GM23338 (cell line): ENCODE results near the gene RAG1. TPM values are rescaled to one million over a fixed set of nuclear protein-coding genes. Genes with fewer than 3 reads are reported as not detected.

Experiments used
- ATAC-seq: fragments of 200-7000 bp; cut with Tn5 transposase; 3 replicates; pipeline ENCODE4 v1.9.1; 2020
- DNase-seq: peaks from one replicate; pipeline ENCODE4 v3.0.0-alpha.2; 2015; ENCODE audit warnings: low spot score
- H2AFZ ChIP-seq: fragments of 200-600 bp; sonication (generic); 2 replicates; pipeline ENCODE4 v1.8.0; 2016; ENCODE audit warnings: antibody characterized with exemption, mild to moderate bottlenecking, moderate library complexity
- H3F3A ChIP-seq: fragments of 200-600 bp; sonication (generic); replicated peaks from 2 replicates; pipeline ENCODE4 v1.8.0; 2017; ENCODE audit warnings: antibody characterized with exemption, mixed run types, low read depth
- H3K27ac ChIP-seq: fragments of 200-600 bp; sonication (generic); 2 replicates; pipeline ENCODE4 v1.6.1; 2016; ENCODE audit warnings: low read depth
- H3K27me3 ChIP-seq: fragments of 200-600 bp; sonication (generic); 2 replicates; pipeline ENCODE4 v1.8.0; 2016; ENCODE audit warnings: mild to moderate bottlenecking, mixed run types, moderate library complexity; ENCODE audit not compliant: insufficient read depth
- H3K36me3 ChIP-seq: fragments of 200-600 bp; sonication (generic); 2 replicates; pipeline ENCODE4 v1.8.0; 2016; ENCODE audit warnings: mild to moderate bottlenecking; ENCODE audit not compliant: insufficient read depth
- H3K4me1 ChIP-seq: fragments of 200-600 bp; sonication (generic); 2 replicates; pipeline ENCODE4 v1.8.0; 2016; ENCODE audit warnings: mild to moderate bottlenecking, moderate library complexity; ENCODE audit not compliant: insufficient read depth
- H3K4me2 ChIP-seq: fragments of 200-600 bp; sonication (generic); 2 replicates; pipeline ENCODE4 v1.7.1; 2017; ENCODE audit warnings: mixed run types
- H3K4me3 ChIP-seq: fragments of 200-600 bp; sonication (generic); 2 replicates; pipeline ENCODE4 v1.6.1; 2016; ENCODE audit warnings: mixed run types
- H3K79me2 ChIP-seq: fragments of 200-600 bp; sonication (generic); replicated peaks from 2 replicates; pipeline ENCODE4 v1.8.0; 2017; ENCODE audit warnings: mild to moderate bottlenecking; ENCODE audit not compliant: insufficient read depth
- H3K9me2 ChIP-seq: fragments of 200-600 bp; sonication (generic); 2 replicates; pipeline ENCODE4 v1.8.0; 2017; ENCODE audit not compliant: insufficient read depth
- H4K20me1 ChIP-seq: fragments of 200-600 bp; sonication (generic); replicated peaks from 2 replicates; pipeline ENCODE4 v1.8.0; 2017; ENCODE audit warnings: mild to moderate bottlenecking; ENCODE audit not compliant: insufficient read depth
- H3K27ac Mint-ChIP-seq: 2 replicates; pipeline ENCODE4 v1.8.0; 2020; ENCODE audit warnings: inconsistent platforms, mild to moderate bottlenecking, moderate library complexity, mixed read lengths
- H3K27me3 Mint-ChIP-seq: 3 replicates; pipeline ENCODE4 v1.8.0; 2022; ENCODE audit warnings: low read depth, mild to moderate bottlenecking, moderate library complexity, mixed read lengths, inconsistent platforms; ENCODE audit not compliant: insufficient read depth, poor library complexity
- H3K36me3 Mint-ChIP-seq: 3 replicates; pipeline ENCODE4 v1.8.0; 2021; ENCODE audit warnings: low read depth, mild to moderate bottlenecking, inconsistent platforms, moderate library complexity, mixed read lengths
- H3K4me1 Mint-ChIP-seq: 3 replicates; pipeline ENCODE4 v1.8.0; 2020; ENCODE audit warnings: mild to moderate bottlenecking, inconsistent platforms, mixed read lengths
- H3K4me3 Mint-ChIP-seq: 3 replicates; pipeline ENCODE4 v1.8.0; 2021; ENCODE audit warnings: moderate library complexity, mild to moderate bottlenecking, inconsistent platforms, mixed read lengths
- H3K9me3 Mint-ChIP-seq: 3 replicates; pipeline ENCODE4 v1.8.0; 2020; ENCODE audit warnings: moderate library complexity, mild to moderate bottlenecking, inconsistent platforms, mixed read lengths
- CREB1 ChIP-seq: fragments of 250-450 bp; sonication (Bioruptor Pico); IDR thresholded peaks from 2 replicates; pipeline ENCODE4 v1.5.0; 2020; ENCODE audit warnings: low read depth, mild to moderate bottlenecking, moderate library complexity
- EZH2 ChIP-seq: fragments of 200-600 bp; sonication (generic); IDR thresholded peaks from one replicate; pipeline ENCODE4 v1.8.0; 2017; ENCODE audit warnings: antibody characterized with exemption, mild to moderate bottlenecking, low read depth; ENCODE audit not compliant: unreplicated experiment
- EZH2phosphoT487 ChIP-seq: fragments of 200-600 bp; sonication (generic); IDR thresholded peaks from one replicate; pipeline ENCODE4 v1.8.1; 2018; ENCODE audit warnings: antibody characterized with exemption; ENCODE audit not compliant: unreplicated experiment
- JUNB ChIP-seq: IDR thresholded peaks from one replicate; pipeline ENCODE4 v1.6.1; 2016; ENCODE audit warnings: antibody characterized with exemption; ENCODE audit not compliant: unreplicated experiment
- NANOG ChIP-seq: IDR thresholded peaks from 2 replicates; pipeline ENCODE4 v1.6.1; 2016; ENCODE audit warnings: antibody characterized with exemption, borderline replicate concordance
- POLR2AphosphoS5 ChIP-seq: IDR thresholded peaks from 2 replicates; pipeline ENCODE4 v1.6.1; 2016; ENCODE audit warnings: antibody characterized with exemption, low read depth
- STAT1 ChIP-seq: IDR thresholded peaks from one replicate; pipeline ENCODE4 v1.6.1; 2016; ENCODE audit warnings: antibody characterized with exemption; ENCODE audit not compliant: unreplicated experiment
- ZNF114 ChIP-seq: fragments of 250-450 bp; sonication (Bioruptor Pico); IDR thresholded peaks from 2 replicates; pipeline ENCODE4 v1.5.0; 2020; ENCODE audit warnings: mild to moderate bottlenecking, moderate library complexity
- ZNF331 ChIP-seq: fragments of 250-450 bp; sonication (Bioruptor Pico); IDR thresholded peaks from 2 replicates; pipeline ENCODE4 v1.5.0; 2020; ENCODE audit warnings: low read depth, mild to moderate bottlenecking, moderate library complexity
- long read RNA-seq: library from polyadenylated mRNA; unstranded; transcript quantifications from one replicate; pipeline ENCODE4 v2.0.0, GENCODE V29; 2020; ENCODE audit not compliant: unreplicated experiment
- polyA plus RNA-seq: library from polyadenylated mRNA; unstranded; fragments of >200 nt; fragmentation: Nextera tagmentation; extraction: Ambion mirVana; gene quantifications from 2 replicates; pipeline ENCODE4 v1.2.1, GENCODE V29; 2016
- total RNA-seq: library from RNA; depleted of rRNA; stranded (reverse); fragments of >200 nt; shearing (Covaris generic); gene quantifications from 2 replicates; pipeline ENCODE4 v1.2.3, GENCODE V29; 2014; rRNA removed
- TF ChIP-seq, protein P1 (sequence below): IDR thresholded peaks from one replicate; pipeline ENCODE4 v1.6.1; 2018; ENCODE audit warnings: antibody characterized with exemption; ENCODE audit not compliant: unreplicated experiment
- TF ChIP-seq, protein P2 (sequence below), 2 experiments: fragments of 200-600 bp in 1 of 2; sonication (generic) in 1 of 2; conservative IDR thresholded peaks; 2 replicates each; pipeline versions ENCODE4 v1.5.1 to v1.6.1; 2016 to 2017; ENCODE audit warnings: antibody characterized with exemption in 2 of 2, low read depth in 2 of 2, mild to moderate bottlenecking in 2 of 2, moderate library complexity in 1 of 2
- TF ChIP-seq, protein P3 (sequence below): fragments of 250-450 bp; sonication (Bioruptor Pico); IDR thresholded peaks from 2 replicates; pipeline ENCODE4 v1.5.0; 2020; ENCODE audit warnings: mild to moderate bottlenecking, moderate library complexity
- TF ChIP-seq, protein P4 (sequence below): IDR thresholded peaks from 2 replicates; pipeline ENCODE4 v1.6.1; 2016; ENCODE audit warnings: antibody characterized with exemption

RAG1 gene
- total RNA-seq = 1.1 and 1.4 TPM in 2 replicates
- polyA plus RNA-seq = 0.26 and 0.89 TPM in 2 replicates
- long read RNA-seq = 0 reads

DNA sequence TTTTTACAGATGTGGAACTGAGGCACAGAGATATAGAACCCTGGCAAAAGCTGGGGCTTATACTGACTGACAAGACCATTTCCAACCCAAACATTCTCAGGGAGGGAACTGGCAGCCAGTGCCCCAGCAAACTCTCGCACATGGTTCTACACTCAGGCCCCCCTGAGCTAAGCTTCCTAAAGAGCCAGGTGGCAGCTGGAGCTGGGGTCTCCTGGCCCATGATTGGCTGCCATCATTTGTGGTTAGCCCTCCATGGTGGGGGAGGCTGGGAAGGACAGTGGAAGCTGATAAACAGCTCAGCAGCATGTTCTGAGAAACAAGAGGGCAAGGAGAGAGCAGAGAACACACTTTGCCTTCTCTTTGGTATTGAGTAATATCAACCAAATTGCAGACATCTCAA is at the start of gene RAG1:
RAG1 (plus strand) TSS at position 314 of the 400 bp plus-strand sequence. CDS start 5,298 bp downstream, outside the sequence.
- no peak within 1 kb of the TSS for H3K4me3 ChIP-seq
- no peak within 1 kb of the TSS for H3K4me3 Mint-ChIP-seq
- H3F3A ChIP-seq = no peaks in the 10 kb centered on the region
- H3K27me3 Mint-ChIP-seq = no peaks in the 10 kb centered on the region
- TF ChIP-seq JUNB (no peak), NANOG (no peak), EZH2phosphoT487 (no peak), CREB1 (CRISPR knock-in tag) (no peak), STAT1 (no peak), POLR2AphosphoS5 (no peak), EZH2 (no peak), ZNF331 (CRISPR knock-in tag) (no peak), ZNF114 (CRISPR knock-in tag) (no peak)
- TF ChIP-seq, protein P1, sequence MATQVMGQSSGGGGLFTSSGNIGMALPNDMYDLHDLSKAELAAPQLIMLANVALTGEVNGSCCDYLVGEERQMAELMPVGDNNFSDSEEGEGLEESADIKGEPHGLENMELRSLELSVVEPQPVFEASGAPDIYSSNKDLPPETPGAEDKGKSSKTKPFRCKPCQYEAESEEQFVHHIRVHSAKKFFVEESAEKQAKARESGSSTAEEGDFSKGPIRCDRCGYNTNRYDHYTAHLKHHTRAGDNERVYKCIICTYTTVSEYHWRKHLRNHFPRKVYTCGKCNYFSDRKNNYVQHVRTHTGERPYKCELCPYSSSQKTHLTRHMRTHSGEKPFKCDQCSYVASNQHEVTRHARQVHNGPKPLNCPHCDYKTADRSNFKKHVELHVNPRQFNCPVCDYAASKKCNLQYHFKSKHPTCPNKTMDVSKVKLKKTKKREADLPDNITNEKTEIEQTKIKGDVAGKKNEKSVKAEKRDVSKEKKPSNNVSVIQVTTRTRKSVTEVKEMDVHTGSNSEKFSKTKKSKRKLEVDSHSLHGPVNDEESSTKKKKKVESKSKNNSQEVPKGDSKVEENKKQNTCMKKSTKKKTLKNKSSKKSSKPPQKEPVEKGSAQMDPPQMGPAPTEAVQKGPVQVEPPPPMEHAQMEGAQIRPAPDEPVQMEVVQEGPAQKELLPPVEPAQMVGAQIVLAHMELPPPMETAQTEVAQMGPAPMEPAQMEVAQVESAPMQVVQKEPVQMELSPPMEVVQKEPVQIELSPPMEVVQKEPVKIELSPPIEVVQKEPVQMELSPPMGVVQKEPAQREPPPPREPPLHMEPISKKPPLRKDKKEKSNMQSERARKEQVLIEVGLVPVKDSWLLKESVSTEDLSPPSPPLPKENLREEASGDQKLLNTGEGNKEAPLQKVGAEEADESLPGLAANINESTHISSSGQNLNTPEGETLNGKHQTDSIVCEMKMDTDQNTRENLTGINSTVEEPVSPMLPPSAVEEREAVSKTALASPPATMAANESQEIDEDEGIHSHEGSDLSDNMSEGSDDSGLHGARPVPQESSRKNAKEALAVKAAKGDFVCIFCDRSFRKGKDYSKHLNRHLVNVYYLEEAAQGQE = no peak
- TF ChIP-seq, protein P2, sequence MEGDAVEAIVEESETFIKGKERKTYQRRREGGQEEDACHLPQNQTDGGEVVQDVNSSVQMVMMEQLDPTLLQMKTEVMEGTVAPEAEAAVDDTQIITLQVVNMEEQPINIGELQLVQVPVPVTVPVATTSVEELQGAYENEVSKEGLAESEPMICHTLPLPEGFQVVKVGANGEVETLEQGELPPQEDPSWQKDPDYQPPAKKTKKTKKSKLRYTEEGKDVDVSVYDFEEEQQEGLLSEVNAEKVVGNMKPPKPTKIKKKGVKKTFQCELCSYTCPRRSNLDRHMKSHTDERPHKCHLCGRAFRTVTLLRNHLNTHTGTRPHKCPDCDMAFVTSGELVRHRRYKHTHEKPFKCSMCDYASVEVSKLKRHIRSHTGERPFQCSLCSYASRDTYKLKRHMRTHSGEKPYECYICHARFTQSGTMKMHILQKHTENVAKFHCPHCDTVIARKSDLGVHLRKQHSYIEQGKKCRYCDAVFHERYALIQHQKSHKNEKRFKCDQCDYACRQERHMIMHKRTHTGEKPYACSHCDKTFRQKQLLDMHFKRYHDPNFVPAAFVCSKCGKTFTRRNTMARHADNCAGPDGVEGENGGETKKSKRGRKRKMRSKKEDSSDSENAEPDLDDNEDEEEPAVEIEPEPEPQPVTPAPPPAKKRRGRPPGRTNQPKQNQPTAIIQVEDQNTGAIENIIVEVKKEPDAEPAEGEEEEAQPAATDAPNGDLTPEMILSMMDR (conservative IDR thresholded peaks at IDR 0.05; ENCODE audit: low read depth in 2 of 2) = no peak
- TF ChIP-seq, protein P3, sequence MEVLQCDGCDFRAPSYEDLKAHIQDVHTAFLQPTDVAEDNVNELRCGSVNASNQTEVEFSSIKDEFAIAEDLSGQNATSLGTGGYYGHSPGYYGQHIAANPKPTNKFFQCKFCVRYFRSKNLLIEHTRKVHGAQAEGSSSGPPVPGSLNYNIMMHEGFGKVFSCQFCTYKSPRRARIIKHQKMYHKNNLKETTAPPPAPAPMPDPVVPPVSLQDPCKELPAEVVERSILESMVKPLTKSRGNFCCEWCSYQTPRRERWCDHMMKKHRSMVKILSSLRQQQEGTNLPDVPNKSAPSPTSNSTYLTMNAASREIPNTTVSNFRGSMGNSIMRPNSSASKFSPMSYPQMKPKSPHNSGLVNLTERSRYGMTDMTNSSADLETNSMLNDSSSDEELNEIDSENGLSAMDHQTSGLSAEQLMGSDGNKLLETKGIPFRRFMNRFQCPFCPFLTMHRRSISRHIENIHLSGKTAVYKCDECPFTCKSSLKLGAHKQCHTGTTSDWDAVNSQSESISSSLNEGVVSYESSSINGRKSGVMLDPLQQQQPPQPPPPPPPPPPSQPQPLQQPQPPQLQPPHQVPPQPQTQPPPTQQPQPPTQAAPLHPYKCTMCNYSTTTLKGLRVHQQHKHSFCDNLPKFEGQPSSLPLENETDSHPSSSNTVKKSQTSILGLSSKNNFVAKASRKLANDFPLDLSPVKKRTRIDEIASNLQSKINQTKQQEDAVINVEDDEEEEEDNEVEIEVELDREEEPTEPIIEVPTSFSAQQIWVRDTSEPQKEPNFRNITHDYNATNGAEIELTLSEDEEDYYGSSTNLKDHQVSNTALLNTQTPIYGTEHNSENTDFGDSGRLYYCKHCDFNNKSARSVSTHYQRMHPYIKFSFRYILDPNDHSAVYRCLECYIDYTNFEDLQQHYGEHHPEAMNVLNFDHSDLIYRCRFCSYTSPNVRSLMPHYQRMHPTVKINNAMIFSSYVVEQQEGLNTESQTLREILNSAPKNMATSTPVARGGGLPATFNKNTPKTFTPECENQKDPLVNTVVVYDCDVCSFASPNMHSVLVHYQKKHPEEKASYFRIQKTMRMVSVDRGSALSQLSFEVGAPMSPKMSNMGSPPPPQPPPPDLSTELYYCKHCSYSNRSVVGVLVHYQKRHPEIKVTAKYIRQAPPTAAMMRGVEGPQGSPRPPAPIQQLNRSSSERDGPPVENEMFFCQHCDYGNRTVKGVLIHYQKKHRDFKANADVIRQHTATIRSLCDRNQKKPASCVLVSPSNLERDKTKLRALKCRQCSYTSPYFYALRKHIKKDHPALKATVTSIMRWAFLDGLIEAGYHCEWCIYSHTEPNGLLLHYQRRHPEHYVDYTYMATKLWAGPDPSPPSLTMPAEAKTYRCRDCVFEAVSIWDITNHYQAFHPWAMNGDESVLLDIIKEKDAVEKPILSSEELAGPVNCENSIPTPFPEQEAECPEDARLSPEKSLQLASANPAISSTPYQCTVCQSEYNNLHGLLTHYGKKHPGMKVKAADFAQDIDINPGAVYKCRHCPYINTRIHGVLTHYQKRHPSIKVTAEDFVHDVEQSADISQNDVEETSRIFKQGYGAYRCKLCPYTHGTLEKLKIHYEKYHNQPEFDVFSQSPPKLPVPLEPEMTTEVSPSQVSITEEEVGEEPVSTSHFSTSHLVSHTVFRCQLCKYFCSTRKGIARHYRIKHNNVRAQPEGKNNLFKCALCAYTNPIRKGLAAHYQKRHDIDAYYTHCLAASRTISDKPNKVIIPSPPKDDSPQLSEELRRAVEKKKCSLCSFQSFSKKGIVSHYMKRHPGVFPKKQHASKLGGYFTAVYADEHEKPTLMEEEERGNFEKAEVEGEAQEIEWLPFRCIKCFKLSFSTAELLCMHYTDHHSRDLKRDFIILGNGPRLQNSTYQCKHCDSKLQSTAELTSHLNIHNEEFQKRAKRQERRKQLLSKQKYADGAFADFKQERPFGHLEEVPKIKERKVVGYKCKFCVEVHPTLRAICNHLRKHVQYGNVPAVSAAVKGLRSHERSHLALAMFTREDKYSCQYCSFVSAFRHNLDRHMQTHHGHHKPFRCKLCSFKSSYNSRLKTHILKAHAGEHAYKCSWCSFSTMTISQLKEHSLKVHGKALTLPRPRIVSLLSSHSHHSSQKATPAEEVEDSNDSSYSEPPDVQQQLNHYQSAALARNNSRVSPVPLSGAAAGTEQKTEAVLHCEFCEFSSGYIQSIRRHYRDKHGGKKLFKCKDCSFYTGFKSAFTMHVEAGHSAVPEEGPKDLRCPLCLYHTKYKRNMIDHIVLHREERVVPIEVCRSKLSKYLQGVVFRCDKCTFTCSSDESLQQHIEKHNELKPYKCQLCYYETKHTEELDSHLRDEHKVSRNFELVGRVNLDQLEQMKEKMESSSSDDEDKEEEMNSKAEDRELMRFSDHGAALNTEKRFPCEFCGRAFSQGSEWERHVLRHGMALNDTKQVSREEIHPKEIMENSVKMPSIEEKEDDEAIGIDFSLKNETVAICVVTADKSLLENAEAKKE (CRISPR knock-in tag) = no peak
- TF ChIP-seq, protein P4, sequence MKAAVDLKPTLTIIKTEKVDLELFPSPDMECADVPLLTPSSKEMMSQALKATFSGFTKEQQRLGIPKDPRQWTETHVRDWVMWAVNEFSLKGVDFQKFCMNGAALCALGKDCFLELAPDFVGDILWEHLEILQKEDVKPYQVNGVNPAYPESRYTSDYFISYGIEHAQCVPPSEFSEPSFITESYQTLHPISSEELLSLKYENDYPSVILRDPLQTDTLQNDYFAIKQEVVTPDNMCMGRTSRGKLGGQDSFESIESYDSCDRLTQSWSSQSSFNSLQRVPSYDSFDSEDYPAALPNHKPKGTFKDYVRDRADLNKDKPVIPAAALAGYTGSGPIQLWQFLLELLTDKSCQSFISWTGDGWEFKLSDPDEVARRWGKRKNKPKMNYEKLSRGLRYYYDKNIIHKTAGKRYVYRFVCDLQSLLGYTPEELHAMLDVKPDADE = no peak
- no peak within 1 kb of the TSS for H3K27ac Mint-ChIP-seq
- no peaks in the 10 kb centered on the region for H3K9me3 Mint-ChIP-seq
- no peaks in the 10 kb centered on the region for H3K9me2 ChIP-seq
- no peaks in the 10 kb centered on the region for H3K36me3 ChIP-seq
- H3K4me2 ChIP-seq = no peak within 1 kb of the TSS
- DNase-seq (no peak), ATAC-seq (no peak)
- no peaks in the 10 kb centered on the region for H3K36me3 Mint-ChIP-seq
- H2AFZ ChIP-seq = no peak within 1 kb of the TSS
- H4K20me1 ChIP-seq = no peaks in the 10 kb centered on the region
- H3K27ac ChIP-seq = no peak within 1 kb of the TSS
- H3K4me1 Mint-ChIP-seq = peaks cover 13% of the 10 kb centered on the region; the same call in 2 of the 3 replicates
- H3K27me3 ChIP-seq = no peaks in the 10 kb centered on the region
- H3K4me1 ChIP-seq = no peaks in the 10 kb centered on the region
- no peaks in the 10 kb centered on the region for H3K79me2 ChIP-seq
